Right lobe of liver (tissue), 6 donors: ENCODE data around the gene METTL14. TPM values are rescaled to one million over a fixed set of nuclear protein-coding genes. Genes with fewer than 3 reads are reported as not detected.

ENCODE experiments used
- ATAC-seq, 4 donors: fragments of 200-7000 bp; cut with Tn5 transposase; one replicate each; pipeline ENCODE4 v1.9.1; 2020; ENCODE audit warnings: mild to moderate bottlenecking in 4 of 4, moderate library complexity in 4 of 4
- DNase-seq, 3 donors: peaks; one replicate each; pipeline ENCODE4 v3.0.0-alpha.2; 2020
- H3K27ac ChIP-seq, 3 donors: fragments of 200-600 bp; one replicate each; pipeline ENCODE4 v1.8.0; 2022
- H3K27me3 ChIP-seq, 2 donors: fragments of 200-600 bp; one replicate each; pipeline ENCODE4 v1.8.0; 2022
- H3K36me3 ChIP-seq, 4 donors: fragments of 200-600 bp; sonication (generic) in 1 of 4; one replicate each; pipeline versions ENCODE4 v1.5.1 to v1.8.0; 2017 to 2022; ENCODE audit warnings: control low read depth in 1 of 4
- H3K4me1 ChIP-seq, 4 donors: fragments of 200-600 bp; sonication (generic) in 1 of 4; one replicate each; pipeline versions ENCODE4 v1.5.1 to v1.8.0; 2017 to 2022; ENCODE audit warnings: control low read depth in 1 of 4
- H3K4me3 ChIP-seq, 3 donors: fragments of 200-600 bp; one replicate each; pipeline ENCODE4 v1.8.0; 2022
- H3K9me3 ChIP-seq, 4 donors: fragments of 200-600 bp; sonication (generic) in 1 of 4; one replicate each; pipeline versions ENCODE4 v1.5.1 to v1.8.0; 2017 to 2022; ENCODE audit warnings: control low read depth in 1 of 4
- CTCF ChIP-seq, 4 donors: fragments of 200-600 bp in 3 of 4; fragments of 450-650 bp in 1 of 4; IDR thresholded peaks; one replicate each; pipeline versions ENCODE4 v1.5.1 to v1.8.0; 2016 to 2022; ENCODE audit warnings: antibody characterized with exemption in 4 of 4, mild to moderate bottlenecking in 2 of 4
- POLR2A ChIP-seq: fragments of 450-650 bp; IDR thresholded peaks from one replicate; pipeline ENCODE4 v1.6.1; 2017; ENCODE audit warnings: antibody characterized with exemption, mild to moderate bottlenecking
- WGBS: methylation state at CpG from one replicate; pipeline ENCODE4 v1.1.6; 2018; ENCODE audit warnings: low coverage, low lambda C conversion rate; ENCODE audit not compliant: insufficient coverage; ENCODE audit errors: missing lambda C conversion rate; 5-methylcytosine and 5-hydroxymethylcytosine counted together
- intact Hi-C, 2 donors: fragments of 100-400 bp; cut with DNase I; formaldehyde crosslinking; loops; one replicate each; pipeline versions ENCODE4 v1.11.2 to v1.14.1; 2022
- total RNA-seq, 6 experiments: library from RNA; depleted of rRNA in 2 of 6; stranded (reverse); fragments of >200 nt in 2 of 6; fragmentation: NEBNext Ultra II Directional in 3 of 6; extraction: Animal tissue kit (Norgen Biotek cat#: 25700) in 3 of 6; gene quantifications; one replicate each; pipeline versions ENCODE4 v1.1.0 to v1.2.4, GENCODE V29; 2016 to 2023
- donor health status: DM: no; HTN: yes; CAD: no.
- donor health status: DM: no; HTN: no; CAD: no.
- donor health status: DM: no; HTN: no; CAD: no.
- donor health status: DM: no; HTN: yes; CAD: no.
- donor health status: DM: no; HTN: yes; CAD: no.

METTL14 gene
- total RNA-seq, 6 experiments from 2014 or later, result 19.5 to 33.0 (median 25.9) TPM

GRCh38 chr4:118753685-118754084 lies 68.5 kb downstream of the METTL14 start:
- DNase-seq (no peak), ATAC-seq (peak in 1 of 4 donors; percentile 29)
- intact Hi-C loops, result no loop called here
- Histone ChIP-seq H3K9me3 (no peaks in the 10 kb centered on the region), H3K4me3 (no peak overlapping the region), H3K27me3 (no peaks in the 10 kb centered on the region), H3K27ac (peak overlapping the region in 1 of 3 donors; percentile 3), H3K4me1 (peaks cover 0 to 33% (median 12%) of the 10 kb centered on the region in 4 donors), H3K36me3 (peaks cover 0 to 27% (median 15%) of the 10 kb centered on the region in 4 donors)
- TF ChIP-seq POLR2A (no peak), CTCF (IDR thresholded peaks at IDR 0.05) (peak in 1 of 4 donors; percentile 8)
- 39% methylated on average over 1 of the region's 1 CpG for WGBS

GRCh38 chr4:118754890-118755289 lies 69.7 kb downstream of the METTL14 start:
- no peaks in the 10 kb centered on the region for H3K27me3 ChIP-seq
- H3K4me1 ChIP-seq, result peaks cover 0 to 34% (median 13%) of the 10 kb centered on the region in 4 donors
- TF ChIP-seq POLR2A (no peak), CTCF (IDR thresholded peaks at IDR 0.05) (no peak)
- intact Hi-C loops, result no loop called here
- DNase-seq (no peak), ATAC-seq (no peak)
- no peak overlapping the region for H3K27ac ChIP-seq
- H3K9me3 ChIP-seq, result no peaks in the 10 kb centered on the region
- WGBS, result 64% methylated on average over 2 of the region's 2 CpGs
- no peak overlapping the region for H3K4me3 ChIP-seq
- peaks cover 0 to 27% (median 15%) of the 10 kb centered on the region in 4 donors for H3K36me3 ChIP-seq

- no peak for TF ChIP-seq CTCF (IDR thresholded peaks at IDR 0.05)
- TF ChIP-seq POLR2A, result no peak
- Histone ChIP-seq H3K27me3 (no peaks in the 10 kb centered on the region), H3K4me3 (no peak overlapping the region), H3K9me3 (no peaks in the 10 kb centered on the region), H3K4me1 (peaks cover 0 to 29% (median 13%) of the 10 kb centered on the region in 4 donors), H3K36me3 (peaks cover 0 to 27% (median 11%) of the 10 kb centered on the region in 4 donors), H3K27ac (peak overlapping the region in 2 of 3 donors; percentile 4 to 8)
- intact Hi-C loops, result no loop called here
- no peak for DNase-seq
- no peak for ATAC-seq
- 71% methylated on average over 2 of the region's 2 CpGs for WGBS
Measured at GRCh38 chr4:118755438-118756226, 70.4 kb downstream of the METTL14 start.

- no peak overlapping the region for H3K4me3 ChIP-seq
- H3K36me3 ChIP-seq, result peaks cover 0 to 23% (median 8%) of the 10 kb centered on the region in 4 donors
- intact Hi-C loops, result no loop called here
- TF ChIP-seq CTCF (IDR thresholded peaks at IDR 0.05) (no peak), POLR2A (no peak)
- no peaks in the 10 kb centered on the region for H3K9me3 ChIP-seq
- H3K4me1 ChIP-seq, result peaks cover 0 to 35% (median 13%) of the 10 kb centered on the region in 4 donors
- DNase-seq (no peak), ATAC-seq (no peak)
- WGBS, result 71% methylated on average over 3 of the region's 3 CpGs
- H3K27me3 ChIP-seq, result no peaks in the 10 kb centered on the region
- H3K27ac ChIP-seq, result no peak overlapping the region
Measured at GRCh38 chr4:118756429-118756828, 71.2 kb downstream of the METTL14 start.
